Memory B cell (primary cell): ENCODE data around the gene KSR1.
"Not testable (repeated sequence)": the region's sequence is repeated elsewhere in the genome, so short reads cannot be mapped to it uniquely, and the experiment has no call there.

ENCODE experiments used
- ATAC-seq: fragments of 150-1000 bp; cut with Tn5 transposase; 2 replicates; pipeline ENCODE4 v1.10.0; 2021; ENCODE audit warnings: low read depth, mild to moderate bottlenecking, moderate library complexity
- DNase-seq, 2 donors: peaks; one replicate each; pipeline ENCODE4 v3.0.0; 2022; ENCODE audit warnings: low spot score in 2 of 2
- H3K27ac Mint-ChIP-seq: one replicate; pipeline ENCODE4 v1.8.0; 2022; ENCODE audit warnings: mild to moderate bottlenecking, moderate library complexity, mixed read lengths
- H3K27me3 Mint-ChIP-seq: one replicate; pipeline ENCODE4 v1.8.0; 2022; ENCODE audit warnings: mixed read lengths
- H3K36me3 Mint-ChIP-seq: one replicate; pipeline ENCODE4 v1.8.0; 2022; ENCODE audit warnings: mild to moderate bottlenecking, mixed read lengths
- H3K4me1 Mint-ChIP-seq: one replicate; pipeline ENCODE4 v1.8.0; 2022; ENCODE audit warnings: mixed read lengths
- H3K4me3 Mint-ChIP-seq: one replicate; pipeline ENCODE4 v1.8.0; 2022; ENCODE audit warnings: mild to moderate bottlenecking, moderate library complexity, mixed read lengths
- H3K9me3 Mint-ChIP-seq: one replicate; pipeline ENCODE4 v1.8.0; 2022; ENCODE audit warnings: mixed read lengths

KSR1 gene

GRCh38 chr17:27453471-27453870 lies 2.8 kb upstream of the KSR1 start:
- Mint-ChIP-seq H3K27ac (no peak overlapping the region), H3K4me3 (no peak overlapping the region), H3K9me3 (no peaks in the 10 kb centered on the region), H3K27me3 (peaks cover 2% of the 10 kb centered on the region), H3K36me3 (no peaks in the 10 kb centered on the region), H3K4me1 (peaks cover 17% of the 10 kb centered on the region)
- ATAC-seq (no peak), DNase-seq (no peak)

GRCh38 chr17:27454089-27454488 lies 2.2 kb upstream of the KSR1 start:
- no peak overlapping the region for H3K4me3 Mint-ChIP-seq
- no peak overlapping the region for H3K27ac Mint-ChIP-seq
- DNase-seq (no peak), ATAC-seq (no peak)
- no peaks in the 10 kb centered on the region for H3K27me3 Mint-ChIP-seq
- H3K36me3 Mint-ChIP-seq = no peaks in the 10 kb centered on the region
- H3K4me1 Mint-ChIP-seq = peaks cover 17% of the 10 kb centered on the region
- no peaks in the 10 kb centered on the region for H3K9me3 Mint-ChIP-seq

GRCh38 chr17:27455236-27455913 lies 873 bp upstream of the KSR1 start:
- ATAC-seq (no peak), DNase-seq (no peak)
- H3K36me3 Mint-ChIP-seq = no peaks in the 10 kb centered on the region
- H3K4me1 Mint-ChIP-seq = peaks cover 15% of the 10 kb centered on the region
- H3K27ac Mint-ChIP-seq = peak overlapping the region; percentile 0
- H3K27me3 Mint-ChIP-seq = no peaks in the 10 kb centered on the region
- no peaks in the 10 kb centered on the region for H3K9me3 Mint-ChIP-seq
- peak overlapping the region; percentile 80 for H3K4me3 Mint-ChIP-seq

- DNase-seq (peak in 1 of 2 donors; percentile 22), ATAC-seq (no peak)
- Mint-ChIP-seq H3K9me3 (no peaks in the 10 kb centered on the region), H3K4me1 (peaks cover 17% of the 10 kb centered on the region), H3K4me3 (peak overlapping the region; percentile 93), H3K27me3 (no peaks in the 10 kb centered on the region), H3K27ac (peak overlapping the region; percentile 90), H3K36me3 (no peaks in the 10 kb centered on the region)
These were observed 572 bp downstream of the KSR1 start for GRCh38 chr17:27456681-27457359.

GRCh38 chr17:27457360-27457715 lies 1.1 kb downstream of the KSR1 start:
- DNase-seq = no peak
- H3K36me3 Mint-ChIP-seq = no peaks in the 10 kb centered on the region
- peaks cover 21% of the 10 kb centered on the region for H3K4me1 Mint-ChIP-seq
- ATAC-seq = no peak
- peak overlapping the region; percentile 93 for H3K4me3 Mint-ChIP-seq
- no peaks in the 10 kb centered on the region for H3K9me3 Mint-ChIP-seq
- peak overlapping the region; percentile 90 for H3K27ac Mint-ChIP-seq
- no peaks in the 10 kb centered on the region for H3K27me3 Mint-ChIP-seq

GRCh38 chr17:27457731-27458523 lies 1.7 kb downstream of the KSR1 start:
- peak; percentile 23 for ATAC-seq
- Mint-ChIP-seq H3K36me3 (no peaks in the 10 kb centered on the region), H3K27ac (peak overlapping the region; percentile 90), H3K4me1 (peaks cover 24% of the 10 kb centered on the region), H3K27me3 (no peaks in the 10 kb centered on the region), H3K9me3 (no peaks in the 10 kb centered on the region), H3K4me3 (peak overlapping the region; percentile 93)
- DNase-seq = peak in 1 of 2 donors; percentile 20

- H3K4me3 Mint-ChIP-seq = no peak overlapping the region
- H3K27me3 Mint-ChIP-seq = no peaks in the 10 kb centered on the region
- DNase-seq (no peak), ATAC-seq (no peak)
- H3K27ac Mint-ChIP-seq = no peak overlapping the region
- no peaks in the 10 kb centered on the region for H3K9me3 Mint-ChIP-seq
- H3K36me3 Mint-ChIP-seq = no peaks in the 10 kb centered on the region
- H3K4me1 Mint-ChIP-seq = peaks cover 30% of the 10 kb centered on the region
These were observed 2.3 kb downstream of the KSR1 start for GRCh38 chr17:27458524-27458908.

- Mint-ChIP-seq H3K27me3 (no peaks in the 10 kb centered on the region), H3K36me3 (no peaks in the 10 kb centered on the region), H3K4me3 (no peak overlapping the region), H3K27ac (no peak overlapping the region), H3K4me1 (peaks cover 36% of the 10 kb centered on the region), H3K9me3 (no peaks in the 10 kb centered on the region)
- ATAC-seq (no peak), DNase-seq (no peak)
These were observed 3.2 kb downstream of the KSR1 start for GRCh38 chr17:27459433-27459832.

GRCh38 chr17:27460196-27460725 lies 4.0 kb downstream of the KSR1 start:
- DNase-seq (no peak), ATAC-seq (no peak)
- Mint-ChIP-seq H3K9me3 (no peaks in the 10 kb centered on the region), H3K36me3 (no peaks in the 10 kb centered on the region), H3K27me3 (no peaks in the 10 kb centered on the region), H3K27ac (no peak overlapping the region), H3K4me3 (no peak overlapping the region), H3K4me1 (peaks cover 32% of the 10 kb centered on the region)

GRCh38 chr17:27461192-27461859 lies 5.1 kb downstream of the KSR1 start:
- no peaks in the 10 kb centered on the region for H3K27me3 Mint-ChIP-seq
- H3K4me3 Mint-ChIP-seq = no peak overlapping the region
- H3K36me3 Mint-ChIP-seq = no peaks in the 10 kb centered on the region
- ATAC-seq = no peak
- no peak for DNase-seq
- H3K27ac Mint-ChIP-seq = no peak overlapping the region
- peaks cover 37% of the 10 kb centered on the region for H3K4me1 Mint-ChIP-seq
- no peaks in the 10 kb centered on the region for H3K9me3 Mint-ChIP-seq

GRCh38 chr17:27462149-27462548 lies 5.9 kb downstream of the KSR1 start:
- Mint-ChIP-seq H3K27me3 (no peaks in the 10 kb centered on the region), H3K9me3 (no peaks in the 10 kb centered on the region), H3K27ac (no peak overlapping the region), H3K4me3 (no peak overlapping the region), H3K4me1 (peaks cover 44% of the 10 kb centered on the region), H3K36me3 (no peaks in the 10 kb centered on the region)
- no peak for DNase-seq
- no peak for ATAC-seq

GRCh38 chr17:27462714-27463113 lies 6.5 kb downstream of the KSR1 start:
- DNase-seq (no peak), ATAC-seq (no peak)
- Mint-ChIP-seq H3K36me3 (no peaks in the 10 kb centered on the region), H3K27ac (no peak overlapping the region), H3K4me3 (no peak overlapping the region), H3K27me3 (no peaks in the 10 kb centered on the region), H3K4me1 (peaks cover 43% of the 10 kb centered on the region), H3K9me3 (no peaks in the 10 kb centered on the region)

GRCh38 chr17:27463235-27463677 lies 7.0 kb downstream of the KSR1 start:
- no peak overlapping the region for H3K27ac Mint-ChIP-seq
- DNase-seq = no peak

GRCh38 chr17:27464019-27464418 lies 7.8 kb downstream of the KSR1 start:
- not testable (repeated sequence) for H3K27ac Mint-ChIP-seq, H3K27me3 Mint-ChIP-seq, H3K9me3 Mint-ChIP-seq, H3K4me3 Mint-ChIP-seq, ATAC-seq, DNase-seq, H3K36me3 Mint-ChIP-seq
- peaks cover 45% of the 10 kb centered on the region for H3K4me1 Mint-ChIP-seq

More at GRCh38 chr17:27463235-27463677, 7.0 kb downstream of the KSR1 start:
- no peaks in the 10 kb centered on the region for H3K27me3 Mint-ChIP-seq
- no peaks in the 10 kb centered on the region for H3K9me3 Mint-ChIP-seq
- peak; percentile 46 for ATAC-seq
- no peaks in the 10 kb centered on the region for H3K36me3 Mint-ChIP-seq
- no peak overlapping the region for H3K4me3 Mint-ChIP-seq
- peaks cover 42% of the 10 kb centered on the region for H3K4me1 Mint-ChIP-seq
